CD4-positive, alpha-beta T cell treated with Interferon gamma for 1 hour (primary cell): Measurements from ENCODE around the gene P2RX1.
A peak's percentile ranks its signal among the peaks of the same experiment; 100 is the strongest.
"Not testable (repeated sequence)": the region's sequence is repeated elsewhere in the genome, so short reads cannot be mapped to it uniquely, and the experiment has no call there.

Experiments used
- DNase-seq: peaks from one replicate; pipeline ENCODE4 v3.0.0-alpha.2; 2020

P2RX1 gene

GRCh38 chr17:3951003-3951402 lies 34.7 kb upstream of the P2RX1 start:
- DNase-seq: no peak

GRCh38 chr17:3950584-3950983 lies 34.3 kb upstream of the P2RX1 start:
- DNase-seq: no peak

GRCh38 chr17:3949418-3949817 lies 33.2 kb upstream of the P2RX1 start:
- no peak for DNase-seq

GRCh38 chr17:3948551-3948950 lies 32.3 kb upstream of the P2RX1 start:
- not testable (repeated sequence) for DNase-seq

- no peak for DNase-seq
Observed at GRCh38 chr17:3947318-3947810, 31.1 kb upstream of the P2RX1 start.

GRCh38 chr17:3946711-3947235 lies 30.5 kb upstream of the P2RX1 start:
- DNase-seq: no peak

GRCh38 chr17:3944485-3945388 lies 28.5 kb upstream of the P2RX1 start:
- DNase-seq: no peak

GRCh38 chr17:3943240-3943891 lies 27.1 kb upstream of the P2RX1 start:
- DNase-seq: no peak

GRCh38 chr17:3940965-3941698 lies 24.9 kb upstream of the P2RX1 start:
- DNase-seq: no peak

GRCh38 chr17:3937359-3937758 lies 21.1 kb upstream of the P2RX1 start:
- DNase-seq: no peak

GRCh38 chr17:3935825-3936355 lies 19.6 kb upstream of the P2RX1 start:
- DNase-seq: no peak

GRCh38 chr17:3935140-3935542 lies 18.9 kb upstream of the P2RX1 start:
- peak; percentile 52 for DNase-seq

GRCh38 chr17:3929764-3930163 lies 13.5 kb upstream of the P2RX1 start:
- no peak for DNase-seq

GRCh38 chr17:3929181-3929580 lies 12.9 kb upstream of the P2RX1 start:
- DNase-seq: no peak

- no peak for DNase-seq
Observed at GRCh38 chr17:3928406-3928805, 12.1 kb upstream of the P2RX1 start.

- no peak for DNase-seq
Observed at GRCh38 chr17:3927628-3928340, 11.5 kb upstream of the P2RX1 start.

GRCh38 chr17:3926860-3927627 lies 10.8 kb upstream of the P2RX1 start:
- no peak for DNase-seq

GRCh38 chr17:3925684-3926485 lies 9.6 kb upstream of the P2RX1 start:
- no peak for DNase-seq

GRCh38 chr17:3924512-3925350 lies 8.5 kb upstream of the P2RX1 start:
- no peak for DNase-seq
